Eye (tissue), 1 donor: ENCODE results near the gene PEAK1.
A peak's percentile ranks its signal among the peaks of the same experiment; 100 is the strongest.

Experiments
- DNase-seq: peaks from one replicate; pipeline ENCODE4 v3.0.0-alpha.2; 2015

PEAK1 gene

DNA sequence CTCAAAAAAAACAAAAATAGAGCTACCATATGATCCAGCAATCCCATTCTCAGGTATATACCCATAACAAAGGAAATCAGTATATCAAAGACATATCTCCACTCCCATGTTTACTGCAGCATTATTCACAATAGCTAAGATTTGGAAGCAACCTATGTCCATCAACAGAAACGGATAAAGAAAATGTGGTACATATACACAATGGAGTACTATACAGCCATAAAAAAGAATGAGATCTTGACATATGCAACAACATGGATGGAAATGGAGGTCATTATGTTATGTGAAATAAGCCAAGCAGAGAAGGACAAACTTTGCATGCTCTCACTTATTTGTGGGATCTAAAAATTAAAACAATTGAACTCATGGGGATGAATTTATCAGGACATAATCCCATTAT lies 19.6 kb downstream of the PEAK1 start:
- DNase-seq: no peak

DNA sequence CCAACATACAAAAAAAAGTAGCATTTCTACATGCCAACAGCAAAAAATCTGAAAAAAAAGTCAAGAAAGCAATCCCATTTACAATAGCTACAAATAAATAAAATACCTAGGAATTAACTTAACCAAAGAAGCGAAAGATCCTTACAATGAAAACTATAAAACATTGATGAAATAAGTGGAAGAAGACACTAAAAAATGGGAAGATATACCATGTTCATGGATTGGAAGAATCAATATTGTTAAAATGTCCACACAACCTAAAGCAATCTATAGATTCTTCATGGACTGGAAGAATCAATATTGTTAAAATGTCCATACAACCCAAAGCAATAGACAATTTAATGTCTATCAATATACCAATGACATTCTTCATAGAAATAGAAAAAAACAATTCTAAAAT lies 21.0 kb downstream of the PEAK1 start:
- DNase-seq: no peak

DNA sequence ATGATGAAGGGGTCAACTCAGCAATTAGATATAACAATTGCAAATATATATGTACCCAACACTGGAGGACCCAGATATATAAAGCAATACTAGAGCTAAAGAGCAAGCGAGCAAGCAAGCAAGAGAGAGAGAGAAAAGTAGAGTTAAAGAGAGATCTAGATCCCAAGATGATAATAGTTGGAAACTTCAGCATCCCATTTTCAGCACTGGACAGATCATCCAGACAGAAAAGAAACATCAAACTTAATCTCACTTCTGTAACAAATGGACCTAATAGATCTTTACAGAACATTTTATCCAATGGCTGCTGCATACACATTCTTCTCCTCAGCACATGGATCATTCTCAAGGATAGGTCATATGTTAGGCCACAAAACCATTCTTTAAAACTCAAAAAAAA lies 23.2 kb downstream of the PEAK1 start:
- DNase-seq: no peak

DNA sequence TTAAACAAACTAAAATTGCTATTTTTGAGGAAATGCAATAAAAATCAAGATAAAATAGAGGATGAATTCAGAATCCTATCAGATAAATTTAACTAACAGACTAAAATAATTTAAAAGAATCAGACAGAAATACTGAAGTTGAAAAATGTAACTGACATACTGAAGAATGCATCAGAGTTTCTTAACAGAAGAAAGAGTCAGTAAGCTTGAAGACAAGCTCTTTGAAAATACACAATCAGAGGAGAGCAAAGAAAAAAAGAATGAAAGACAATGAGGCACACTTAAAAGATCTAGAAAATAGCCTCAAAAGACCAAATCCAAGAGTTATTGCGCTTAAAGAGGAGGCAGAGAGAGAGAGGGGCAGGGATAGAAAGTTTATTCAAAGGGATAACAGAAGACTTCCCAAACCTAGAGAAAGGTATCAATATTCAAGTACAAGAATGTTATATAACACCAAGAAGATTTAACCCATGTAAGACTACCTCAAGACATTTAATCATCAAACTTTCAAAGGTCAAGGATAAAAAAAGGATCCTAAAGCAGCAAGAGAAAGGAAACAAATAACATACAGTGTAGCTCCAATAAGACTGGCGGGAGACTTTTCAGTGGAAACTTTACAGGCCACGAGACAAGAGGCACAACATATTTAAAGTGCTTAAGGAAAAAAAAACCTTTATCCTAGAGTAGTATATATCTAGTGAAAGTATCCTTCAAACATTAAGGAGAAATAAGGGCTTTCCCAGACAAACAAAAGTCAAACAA lies 24.7 kb downstream of the PEAK1 start:
- DNase-seq: no peak

DNA sequence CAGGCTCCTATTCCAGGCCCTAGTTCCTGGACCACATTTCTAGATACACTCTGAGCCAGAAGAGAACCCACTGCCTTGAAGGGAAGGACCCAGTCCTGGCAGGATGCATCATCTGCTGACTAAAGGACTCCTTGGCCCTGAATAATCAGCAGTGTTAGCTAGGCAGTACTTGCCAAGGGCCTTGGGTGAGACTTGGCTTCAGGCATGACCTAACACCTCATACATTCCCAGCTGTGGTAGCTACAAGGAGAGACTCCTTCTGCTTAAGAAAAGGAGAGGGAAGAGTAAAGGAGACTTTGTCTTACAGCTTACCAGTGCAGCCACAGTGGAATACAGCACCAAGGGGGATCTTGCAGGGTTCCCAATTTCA lies 26.4 kb downstream of the PEAK1 start:
- DNase-seq: no peak

DNA sequence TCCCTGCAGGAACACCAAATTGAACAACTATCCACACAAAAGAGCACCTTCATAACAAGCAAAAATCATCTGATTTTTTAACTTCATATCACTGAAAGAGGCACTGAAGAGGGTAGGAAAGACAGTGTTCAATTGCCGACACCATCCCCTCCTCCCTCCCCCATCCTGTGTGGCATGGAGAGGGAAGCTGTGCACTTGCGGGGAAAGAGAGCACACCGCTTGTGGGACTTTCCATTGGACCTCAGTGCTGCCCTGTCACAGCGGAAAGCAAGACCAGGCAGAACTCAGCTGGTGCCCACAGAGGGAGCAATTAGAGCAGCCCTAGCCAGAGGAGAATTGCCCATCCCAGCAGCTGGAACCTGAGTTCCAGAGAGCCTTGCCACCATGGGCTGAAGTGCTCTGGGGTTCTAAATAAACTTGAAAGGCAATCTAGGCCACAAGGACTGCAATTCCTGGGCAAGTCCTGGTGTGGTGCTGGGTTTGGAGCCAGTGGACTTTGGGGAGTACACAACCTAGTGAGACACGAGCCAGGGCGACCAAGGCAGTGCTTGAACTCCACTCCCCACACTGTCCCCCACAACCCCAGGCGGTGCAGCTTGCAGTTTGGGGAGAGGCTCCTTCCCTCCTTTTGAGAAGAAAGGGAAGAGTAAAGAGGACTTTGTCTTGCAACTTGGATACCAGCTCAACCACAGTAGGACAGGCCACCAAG lies 27.0 kb downstream of the PEAK1 start:
- no peak for DNase-seq

DNA sequence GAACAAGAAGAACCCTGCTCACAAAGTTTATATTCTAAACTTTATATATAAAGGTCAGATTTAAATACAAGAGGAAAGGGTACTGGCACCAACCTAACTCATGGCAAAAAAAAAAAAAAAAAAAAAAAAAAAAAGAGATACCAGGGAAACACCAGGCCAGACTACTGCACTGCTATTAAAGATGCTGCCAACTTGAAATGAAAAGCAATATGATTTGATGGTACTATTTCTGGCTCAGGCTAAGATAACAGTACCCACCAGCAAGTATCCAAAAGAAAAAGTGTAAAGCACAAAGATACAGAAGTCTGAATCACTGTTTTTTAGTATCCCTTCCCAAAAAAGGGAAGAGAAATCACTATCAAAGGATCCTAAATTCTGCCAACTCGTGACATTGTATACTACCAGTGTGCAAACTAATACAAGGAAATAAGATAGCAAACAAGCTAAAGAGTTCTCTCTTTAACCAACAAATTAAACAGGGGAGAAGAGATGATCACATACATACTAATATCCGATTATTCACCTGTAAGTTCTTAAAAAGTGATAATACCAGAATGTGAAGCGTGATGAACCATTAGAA lies 28.4 kb downstream of the PEAK1 start:
- DNase-seq: no peak

DNA sequence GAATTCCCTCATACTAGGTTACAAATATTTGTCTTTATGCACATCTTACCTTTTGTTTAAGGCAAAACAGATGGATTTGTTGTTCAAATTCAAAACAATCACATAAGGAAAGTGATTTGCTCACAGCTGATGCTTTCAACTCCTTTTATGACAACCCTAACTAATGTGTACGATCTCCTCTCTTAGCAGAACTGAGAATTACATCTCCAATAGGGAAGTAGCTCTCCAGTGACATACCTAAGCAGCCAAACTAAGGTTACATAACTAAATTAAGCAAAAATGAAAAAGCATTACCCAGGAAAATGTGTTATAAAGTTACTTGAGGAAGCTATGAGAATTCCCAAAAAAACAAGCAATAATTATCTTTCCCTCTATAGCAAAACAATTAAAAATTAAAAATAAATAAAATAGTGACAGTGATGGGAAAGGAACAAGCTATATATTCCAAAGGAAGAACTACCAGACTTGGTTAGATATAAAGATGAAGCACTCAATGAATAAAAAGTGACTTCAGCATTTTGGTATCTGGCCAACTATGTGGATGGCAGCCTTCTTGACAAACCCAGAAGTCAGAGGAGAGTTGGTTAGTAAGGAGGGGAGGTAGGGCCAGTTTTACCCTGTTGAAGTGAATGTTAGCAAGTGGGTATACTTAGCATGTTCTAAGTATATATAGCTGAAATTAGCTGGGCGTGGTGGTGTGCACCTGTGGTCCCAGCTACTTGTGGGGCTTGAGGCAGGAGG lies 32.4 kb downstream of the PEAK1 start:
- DNase-seq: no peak

DNA sequence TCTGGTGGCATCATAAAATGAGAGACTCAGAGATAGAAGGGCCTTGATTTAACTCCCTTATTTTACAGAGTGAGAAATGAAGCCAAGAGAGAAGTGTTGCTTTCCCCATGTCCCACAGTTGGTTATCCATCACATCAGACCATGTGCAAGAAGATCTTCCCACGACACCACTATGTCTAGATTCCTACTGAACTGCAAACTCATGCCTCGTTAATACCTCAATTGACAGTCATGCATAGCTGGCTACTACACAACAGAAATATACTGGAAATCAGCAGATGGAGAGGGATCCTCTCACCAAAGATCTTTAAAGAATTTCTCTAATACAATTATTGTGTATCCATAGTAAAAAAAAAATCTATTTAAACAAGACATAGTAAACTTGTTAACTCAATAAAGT lies 33.3 kb downstream of the PEAK1 start:
- DNase-seq: no peak

DNA sequence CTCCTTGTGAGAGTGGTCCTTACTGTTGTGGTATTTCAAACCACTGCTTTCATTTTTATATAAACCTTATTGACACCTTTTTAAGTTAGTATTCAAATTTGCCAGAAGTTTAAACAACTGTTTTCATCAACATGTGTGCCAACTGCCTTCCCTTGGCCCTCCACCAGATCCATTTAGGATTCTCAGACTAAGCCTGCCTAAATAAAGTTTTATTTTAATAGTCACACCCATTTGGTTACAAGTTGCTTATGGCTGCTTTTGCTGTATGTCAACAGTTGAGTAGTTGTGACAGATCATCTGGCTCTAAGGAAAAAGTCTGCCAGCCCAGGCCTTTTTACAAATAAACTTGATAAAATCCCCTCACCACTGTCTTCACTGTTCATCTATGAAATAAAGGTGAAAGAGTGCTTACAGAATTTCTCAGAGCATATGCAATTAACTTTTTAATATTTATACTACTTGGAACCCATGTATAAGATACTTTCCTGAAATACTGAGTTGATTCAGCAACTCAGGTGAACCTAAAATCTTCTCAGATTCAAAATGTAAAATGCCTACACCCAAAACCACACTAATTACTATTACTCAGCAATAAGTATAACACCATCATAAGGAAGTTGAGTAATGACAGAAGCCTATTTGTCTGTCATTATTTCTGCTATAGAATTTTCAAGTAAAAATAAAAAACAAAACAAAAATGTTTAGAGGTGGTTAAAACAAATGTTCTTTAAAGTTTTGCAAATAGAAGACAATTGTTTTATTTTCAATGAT lies 35.1 kb downstream of the PEAK1 start:
- DNase-seq: no peak

DNA sequence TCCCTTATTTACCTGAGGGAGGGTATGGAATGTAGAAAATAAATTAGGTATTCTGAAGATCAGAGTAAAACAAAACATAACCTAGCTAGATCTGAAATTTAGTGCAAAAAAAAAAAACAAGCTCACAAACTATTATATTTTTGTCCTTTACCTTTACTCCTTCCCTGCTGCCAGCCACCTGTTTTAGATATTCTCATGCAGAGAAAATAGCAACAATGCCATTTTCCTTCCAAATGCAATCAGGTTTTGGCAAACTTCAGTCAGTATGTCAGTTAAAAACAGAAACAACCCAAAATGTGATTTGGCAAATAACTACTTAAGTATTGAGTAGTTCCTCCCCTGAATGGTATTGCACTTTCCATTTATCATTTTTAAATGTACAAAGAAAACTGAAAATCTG lies 35.8 kb downstream of the PEAK1 start:
- DNase-seq: no peak

DNA sequence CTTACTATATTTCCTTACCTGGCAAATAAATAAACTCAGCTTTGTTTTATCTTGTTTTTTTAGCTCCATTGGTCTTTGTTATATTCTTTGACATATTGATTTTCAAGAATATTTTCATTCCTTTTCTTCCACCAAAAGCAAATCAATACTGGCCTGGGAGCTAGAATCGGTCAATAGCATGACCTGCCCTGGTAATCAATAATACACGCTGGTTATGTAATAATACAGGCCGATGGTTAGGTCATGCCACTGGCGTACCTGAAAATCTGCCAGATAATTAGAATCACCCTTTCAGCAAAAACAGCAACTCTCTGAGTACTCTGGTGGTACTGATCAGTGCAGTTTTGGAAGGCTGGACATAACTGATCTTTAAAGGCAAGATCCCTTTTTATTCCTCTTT lies 39.9 kb downstream of the PEAK1 start:
- no peak for DNase-seq

DNA sequence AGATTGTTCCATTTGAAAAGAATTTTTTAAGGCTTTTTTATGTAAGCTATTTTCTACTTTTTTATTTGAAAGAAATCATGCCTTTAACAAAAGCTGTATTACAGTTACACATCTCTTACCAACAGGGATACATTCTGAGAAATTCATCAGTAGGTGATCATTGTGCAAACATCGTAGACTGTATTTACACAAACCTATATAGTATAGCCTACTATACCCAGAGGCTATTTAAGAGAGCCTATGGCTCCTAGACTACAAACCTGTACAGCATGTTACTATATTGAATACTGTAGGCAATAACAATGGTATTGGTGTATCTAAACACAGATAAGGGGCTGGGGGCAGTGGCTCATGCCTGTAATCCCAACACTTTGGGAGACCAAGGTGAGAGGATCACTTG lies 43.1 kb downstream of the PEAK1 start:
- no peak for DNase-seq

DNA sequence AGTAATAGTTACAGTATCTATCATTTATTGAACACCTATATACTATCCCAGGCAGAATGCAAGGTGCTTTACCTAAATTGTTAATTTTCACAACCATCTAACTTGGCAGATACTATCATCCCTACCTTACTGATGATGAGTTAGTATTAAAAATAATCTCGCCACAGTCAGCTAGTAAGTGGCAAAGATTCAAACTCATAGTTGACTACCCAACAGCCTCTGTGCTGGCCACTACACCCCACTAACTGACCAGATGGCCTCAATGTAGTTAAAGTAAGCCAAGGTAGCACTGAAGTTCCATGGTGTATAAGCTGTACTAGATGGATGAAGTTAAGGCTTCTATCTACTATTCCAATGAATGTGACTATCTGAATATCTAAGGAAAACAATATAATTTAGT lies 44.8 kb downstream of the PEAK1 start:
- DNase-seq: no peak

DNA sequence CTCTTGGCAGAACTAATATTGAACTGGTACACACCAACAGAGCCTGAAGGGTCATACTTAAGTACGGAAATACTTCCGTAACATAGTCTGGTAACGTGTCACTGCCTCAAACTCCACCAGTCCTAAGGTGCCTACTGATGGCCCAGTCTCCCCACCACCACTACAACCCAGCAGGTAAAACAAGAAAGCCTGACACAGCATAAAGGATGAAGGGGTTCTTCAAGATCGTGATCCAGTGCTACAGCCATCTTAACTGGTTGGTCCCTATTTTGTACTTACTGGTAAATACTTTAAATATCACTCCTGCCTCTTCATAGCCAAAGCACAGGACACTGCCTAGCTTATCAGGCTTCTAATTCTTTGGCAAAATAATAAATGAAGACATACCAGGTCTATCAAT lies 46.5 kb downstream of the PEAK1 start:
- no peak for DNase-seq

DNA sequence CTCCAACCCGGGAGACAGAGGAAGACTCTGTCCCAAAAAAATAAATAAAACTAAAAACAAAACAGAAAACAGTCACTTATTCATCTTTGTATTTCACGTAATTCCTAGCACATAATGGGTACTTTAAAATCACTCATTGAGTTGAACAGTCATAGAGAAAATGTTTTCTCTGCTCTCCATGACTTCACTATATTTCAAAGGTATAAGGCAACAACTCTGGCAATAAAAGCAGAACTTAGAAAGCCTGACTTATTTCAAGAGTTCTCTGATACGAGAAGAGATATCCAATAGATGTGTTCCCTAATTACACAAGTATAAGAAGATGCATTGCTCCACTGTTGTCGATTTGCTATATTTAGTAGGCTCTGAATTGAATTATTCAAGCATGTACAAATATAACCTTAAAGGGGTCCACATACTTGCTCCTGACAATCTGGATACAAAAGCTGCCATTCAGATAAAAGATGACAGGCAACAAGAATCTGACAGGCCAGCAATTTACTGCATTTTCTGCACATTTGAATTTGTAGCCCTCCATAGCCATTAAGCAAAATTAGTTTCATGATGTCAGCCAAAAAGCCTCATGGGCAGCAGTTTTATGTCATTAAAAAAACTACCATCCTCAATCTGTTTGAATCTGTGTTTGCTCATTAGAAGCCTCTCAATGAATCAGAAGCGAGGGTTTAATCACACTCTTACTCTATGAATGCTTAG lies 47.9 kb downstream of the PEAK1 start:
- DNase-seq: peak; percentile 63

DNA sequence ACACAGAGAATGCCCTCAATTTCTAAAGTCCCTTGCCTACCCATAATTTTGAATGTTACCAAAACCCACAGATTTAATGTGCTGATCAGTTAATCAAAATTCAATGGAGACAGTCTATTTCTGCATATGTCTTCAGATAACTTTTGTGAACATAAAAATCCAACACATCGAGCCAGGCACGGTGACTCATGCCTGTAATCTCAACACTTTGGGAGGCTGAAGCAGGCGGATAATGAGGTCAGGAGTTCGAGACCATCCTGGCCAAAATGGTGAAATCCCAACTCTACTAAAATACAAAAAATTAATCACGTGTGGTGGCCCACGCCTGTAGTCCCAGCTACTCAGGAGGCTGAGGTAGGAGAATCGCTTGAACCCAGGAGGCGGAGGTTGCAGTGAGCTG lies 49.3 kb downstream of the PEAK1 start:
- DNase-seq: no peak

DNA sequence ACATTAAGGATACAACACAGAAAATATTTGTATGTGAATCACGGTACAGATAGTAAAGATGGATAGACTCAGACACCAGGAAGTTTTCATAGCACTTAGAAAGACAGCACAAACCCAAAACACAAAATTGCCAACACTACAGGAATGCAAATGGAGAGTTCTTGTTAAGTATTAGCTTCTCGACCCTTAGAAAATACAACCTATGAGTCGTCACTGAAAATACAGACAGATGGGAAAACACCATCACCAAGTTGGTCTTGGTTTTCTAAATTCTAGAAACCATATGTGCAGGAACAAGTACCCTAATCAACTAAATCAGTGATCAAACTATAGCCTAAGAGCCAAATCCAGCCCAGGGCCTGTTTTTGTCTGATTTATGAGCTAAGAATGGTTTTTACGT lies 50.7 kb downstream of the PEAK1 start:
- no peak for DNase-seq

DNA sequence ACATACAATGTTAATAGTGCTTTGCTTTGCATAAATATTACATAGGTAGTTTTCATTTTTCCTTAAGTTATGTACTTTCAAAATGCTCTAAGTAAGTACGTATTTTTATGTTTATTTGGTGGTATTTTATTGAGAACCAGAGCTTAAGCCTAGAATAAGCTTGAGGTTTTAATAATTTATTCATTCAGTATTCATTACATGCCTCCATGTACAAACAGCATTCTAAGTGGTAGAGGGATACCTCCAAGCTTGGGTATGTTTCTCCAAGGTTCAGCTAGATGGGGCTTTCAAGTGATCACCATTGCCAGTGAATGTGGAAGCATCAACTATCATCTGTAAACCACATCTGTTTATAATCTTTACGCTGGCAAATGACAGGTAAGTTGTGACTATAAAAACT lies 52.3 kb downstream of the PEAK1 start:
- DNase-seq: no peak

DNA sequence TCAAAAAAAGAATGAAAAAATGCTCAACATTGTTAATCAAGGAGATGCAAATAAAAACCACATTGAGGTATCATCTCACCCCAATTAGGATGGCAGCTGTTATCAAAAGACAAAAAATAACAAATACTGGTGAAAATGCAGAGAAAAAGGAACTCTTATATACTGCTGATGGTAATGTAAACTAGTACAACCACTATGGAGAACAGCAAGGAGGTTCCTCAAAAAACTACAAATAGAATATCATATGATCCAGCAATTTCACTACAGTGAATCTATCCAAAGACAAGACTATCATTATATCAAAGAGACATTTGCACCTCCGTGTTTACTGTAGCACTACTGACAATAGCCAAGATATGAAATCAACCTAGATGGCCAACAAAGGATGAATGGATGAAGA lies 58.4 kb downstream of the PEAK1 start:
- DNase-seq: no peak

DNA sequence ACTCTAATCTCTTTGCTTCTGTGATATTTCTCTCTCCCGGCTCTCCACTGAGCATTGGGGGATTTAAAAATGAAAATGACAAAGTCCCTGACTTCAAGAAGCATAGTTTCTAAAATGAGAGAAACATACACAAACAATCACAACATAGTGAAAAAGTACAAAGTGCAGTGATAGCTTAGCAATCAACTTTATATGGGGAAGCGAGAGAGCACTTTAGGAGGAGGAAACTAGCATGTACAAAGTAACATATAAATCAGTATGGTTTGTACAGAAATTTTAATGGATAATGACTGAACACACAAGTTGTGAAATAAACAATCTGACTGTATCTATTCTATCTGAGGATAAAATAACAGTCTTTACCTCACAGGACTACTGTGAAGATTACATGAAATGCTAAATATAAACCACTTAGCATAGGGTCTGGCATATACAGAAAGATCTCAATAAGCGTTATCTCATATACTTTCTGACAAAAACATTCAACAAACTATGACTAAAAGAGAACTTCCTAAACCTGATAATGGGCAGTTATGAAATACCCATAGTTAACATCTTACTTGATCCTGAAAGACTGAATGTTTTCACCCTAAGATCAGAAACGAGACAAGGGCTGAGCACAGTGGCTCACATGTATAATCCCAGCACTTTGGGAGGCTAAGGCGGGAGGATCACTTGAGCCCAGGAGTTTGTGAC lies 61.2 kb downstream of the PEAK1 start:
- DNase-seq: no peak

DNA sequence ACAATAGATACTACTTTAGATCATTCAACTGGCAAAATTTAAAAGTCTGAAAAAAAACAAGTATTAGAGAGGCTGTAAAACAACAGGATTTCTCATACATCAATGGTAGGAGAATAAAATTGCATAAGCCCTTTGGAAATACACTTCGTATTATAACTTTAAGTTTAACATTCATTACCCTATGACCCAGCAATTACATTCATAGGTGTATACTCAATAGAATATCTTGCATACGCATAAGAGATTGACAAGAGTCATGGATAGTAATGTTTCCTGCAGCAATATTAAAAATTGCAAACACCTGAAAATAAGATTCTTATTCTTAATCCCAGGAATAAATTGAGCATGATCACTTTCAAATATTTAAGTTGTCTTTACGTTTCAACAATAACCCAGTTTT lies 63.6 kb downstream of the PEAK1 start:
- DNase-seq: no peak
